ENCODE results near the gene CXorf38. TPM values are rescaled to one million over a fixed set of nuclear protein-coding genes. Genes with fewer than 3 reads are reported as not detected.

CXorf38 gene
- total and polyA plus RNA-seq, 9 donors: 8.2 to 14.7 (median 13.2) TPM

DNA sequence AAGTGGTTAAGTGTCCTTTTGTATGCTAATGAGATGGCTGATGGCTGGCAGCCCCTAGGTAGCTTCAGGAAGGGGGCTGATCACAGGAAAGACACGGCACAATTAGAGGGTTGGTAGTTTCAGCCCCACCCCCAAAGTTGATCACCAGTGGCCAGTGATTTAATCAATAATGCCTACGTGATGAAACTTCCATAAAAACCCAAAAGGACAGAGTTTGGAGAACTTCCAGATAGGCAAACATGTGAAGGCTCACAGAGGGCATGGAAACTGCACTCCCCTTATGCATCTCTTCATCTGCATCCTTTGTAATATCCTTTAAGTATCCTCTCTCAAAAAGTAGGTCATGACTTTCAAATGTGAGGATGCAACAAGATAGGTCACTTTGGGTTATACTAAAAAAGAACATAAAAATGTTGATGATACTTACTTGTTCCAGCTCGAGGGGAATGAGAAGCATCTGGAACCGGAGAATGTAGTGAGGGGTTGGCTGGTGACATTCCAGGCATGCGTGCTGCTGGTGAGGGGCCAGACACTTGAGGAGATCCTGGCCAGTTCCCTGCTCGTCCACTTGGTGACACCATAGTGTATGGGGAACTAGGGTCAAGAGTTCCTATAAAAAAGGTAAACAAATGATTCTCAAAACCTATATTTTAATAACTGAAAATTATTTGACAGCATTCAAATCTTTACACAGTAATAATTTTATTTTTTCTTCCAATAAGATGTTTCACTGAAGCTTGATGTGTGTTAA, 16.7 kb upstream of the CXorf38 start:
- no peak for TF ChIP-seq EP300 (IDR thresholded peaks at IDR 0.05)
- TF ChIP-seq, protein P1, sequence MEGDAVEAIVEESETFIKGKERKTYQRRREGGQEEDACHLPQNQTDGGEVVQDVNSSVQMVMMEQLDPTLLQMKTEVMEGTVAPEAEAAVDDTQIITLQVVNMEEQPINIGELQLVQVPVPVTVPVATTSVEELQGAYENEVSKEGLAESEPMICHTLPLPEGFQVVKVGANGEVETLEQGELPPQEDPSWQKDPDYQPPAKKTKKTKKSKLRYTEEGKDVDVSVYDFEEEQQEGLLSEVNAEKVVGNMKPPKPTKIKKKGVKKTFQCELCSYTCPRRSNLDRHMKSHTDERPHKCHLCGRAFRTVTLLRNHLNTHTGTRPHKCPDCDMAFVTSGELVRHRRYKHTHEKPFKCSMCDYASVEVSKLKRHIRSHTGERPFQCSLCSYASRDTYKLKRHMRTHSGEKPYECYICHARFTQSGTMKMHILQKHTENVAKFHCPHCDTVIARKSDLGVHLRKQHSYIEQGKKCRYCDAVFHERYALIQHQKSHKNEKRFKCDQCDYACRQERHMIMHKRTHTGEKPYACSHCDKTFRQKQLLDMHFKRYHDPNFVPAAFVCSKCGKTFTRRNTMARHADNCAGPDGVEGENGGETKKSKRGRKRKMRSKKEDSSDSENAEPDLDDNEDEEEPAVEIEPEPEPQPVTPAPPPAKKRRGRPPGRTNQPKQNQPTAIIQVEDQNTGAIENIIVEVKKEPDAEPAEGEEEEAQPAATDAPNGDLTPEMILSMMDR (IDR thresholded peaks at IDR 0.05): no peak
- no peak for TF ChIP-seq POLR2A (IDR thresholded peaks at IDR 0.05)
- Histone ChIP-seq H3K4me3 (no peak overlapping the region), H3K27ac (no peak overlapping the region), H3K27me3 (no peaks in the 10 kb centered on the region), H3K9me3 (no peaks in the 10 kb centered on the region), H3K4me1 (ENCODE audit: insufficient read depth) (no peaks in the 10 kb centered on the region), H3K36me3 (no peaks in the 10 kb centered on the region)
- peak in 1 of 5 donors; percentile 43 for DNase-seq
- 44 to 51% (median 45%) methylated on average over 6 of the region's 6 CpGs for WGBS, 3 donors
- intact Hi-C loops (cut with DNase I): no loop called here

- DNase-seq: no peak
- TF ChIP-seq, protein P1 (IDR thresholded peaks at IDR 0.05): no peak
- TF ChIP-seq EP300 (IDR thresholded peaks at IDR 0.05) (no peak), POLR2A (IDR thresholded peaks at IDR 0.05) (no peak)
- intact Hi-C loops (cut with DNase I): no loop called here
These were observed 15.8 kb upstream of the CXorf38 start for GRCh38 chrX:40663078-40663740.

GRCh38 chrX:40661489-40661888, 14.1 kb upstream of the CXorf38 start:
- intact Hi-C loops (cut with DNase I): no loop called here
- 86 to 94% (median 88%) methylated on average over 2 of the region's 2 CpGs for WGBS, 3 donors
- DNase-seq: no peak
- Histone ChIP-seq H3K4me3 (no peak overlapping the region), H3K4me1 (ENCODE audit: insufficient read depth) (no peaks in the 10 kb centered on the region), H3K36me3 (no peaks in the 10 kb centered on the region), H3K27me3 (no peaks in the 10 kb centered on the region), H3K9me3 (no peaks in the 10 kb centered on the region), H3K27ac (no peak overlapping the region)
- TF ChIP-seq EP300 (IDR thresholded peaks at IDR 0.05) (no peak), POLR2A (IDR thresholded peaks at IDR 0.05) (no peak)
- TF ChIP-seq, protein P1 (IDR thresholded peaks at IDR 0.05): no peak

More at GRCh38 chrX:40663078-40663740, 15.8 kb upstream of the CXorf38 start:
- H3K4me3 ChIP-seq: no peak overlapping the region
- no peaks in the 10 kb centered on the region for H3K27me3 ChIP-seq
- H3K36me3 ChIP-seq: no peaks in the 10 kb centered on the region
- H3K9me3 ChIP-seq: no peaks in the 10 kb centered on the region
- H3K27ac ChIP-seq: no peak overlapping the region
- no peaks in the 10 kb centered on the region for H3K4me1 ChIP-seq (ENCODE audit: insufficient read depth)
- WGBS, 3 donors: 96 to 97% (median 97%) methylated on average over 3 of the region's 3 CpGs

GRCh38 chrX:40660381-40660780, 13.0 kb upstream of the CXorf38 start:
- WGBS, 3 donors: 86 to 94% (median 88%) methylated on average over 5 of the region's 5 CpGs
- no peak overlapping the region for H3K4me3 ChIP-seq
- no peak overlapping the region for H3K27ac ChIP-seq
- DNase-seq: no peak
- H3K27me3 ChIP-seq: no peaks in the 10 kb centered on the region
- H3K9me3 ChIP-seq: no peaks in the 10 kb centered on the region
- intact Hi-C loops (cut with DNase I): no loop called here
- H3K4me1 ChIP-seq (ENCODE audit: insufficient read depth): no peaks in the 10 kb centered on the region
- no peak for TF ChIP-seq POLR2A (IDR thresholded peaks at IDR 0.05)
- TF ChIP-seq, protein P1 (IDR thresholded peaks at IDR 0.05): no peak
- no peak for TF ChIP-seq EP300 (IDR thresholded peaks at IDR 0.05)
- H3K36me3 ChIP-seq: no peaks in the 10 kb centered on the region

All from ovary (tissue), 9 donors.